KBM-7 (cell line): ENCODE data around the gene AKAP1.
"Not testable (repeated sequence)": the region's sequence is repeated elsewhere in the genome, so short reads cannot be mapped to it uniquely, and the experiment has no call there.

Experiments
- DNase-seq: peaks from one replicate; pipeline ENCODE4 v3.0.0-alpha.2; 2015
- in situ Hi-C: fragments of 300-500 bp; cut with MboI; formaldehyde crosslinking; loops from 2 replicates; pipeline ENCODE4 v1.14.3; 2020; ENCODE audit warnings: low sequenced_read_pairs, low pct_unique_long_range_greater_than_20kb, mixed read lengths

Gene AKAP1

DNA sequence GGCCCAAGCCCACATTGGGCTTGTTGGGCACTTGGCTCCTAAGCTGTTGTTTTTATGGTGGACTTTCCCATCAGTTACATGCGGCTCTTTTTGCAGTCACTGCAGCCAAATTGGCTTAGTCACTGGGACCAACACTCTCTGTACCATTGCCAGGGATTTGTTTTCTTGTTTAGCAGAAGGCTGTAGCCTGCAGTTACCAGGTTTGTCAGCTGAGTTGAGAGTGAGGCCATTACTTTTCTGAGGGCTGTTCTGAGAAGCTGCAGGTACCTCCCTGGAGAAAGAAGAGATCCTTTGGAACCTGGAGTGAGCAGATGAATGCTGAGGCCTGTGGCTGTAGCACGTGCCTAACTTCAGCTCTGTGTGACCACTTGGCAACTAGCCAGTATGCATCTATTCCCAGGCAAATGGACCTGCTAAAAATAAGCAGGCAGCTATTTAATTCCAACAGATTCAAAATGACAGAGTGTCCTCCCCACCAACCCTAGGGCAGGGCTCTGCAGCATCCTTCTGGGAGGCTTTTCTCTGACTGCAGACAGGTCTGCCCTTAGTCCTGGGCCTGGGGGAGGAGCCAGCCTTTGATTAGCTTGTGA is 12.9 kb downstream of the AKAP1 start:
- no peak for DNase-seq
- in situ Hi-C loops, result no loop called here

DNA sequence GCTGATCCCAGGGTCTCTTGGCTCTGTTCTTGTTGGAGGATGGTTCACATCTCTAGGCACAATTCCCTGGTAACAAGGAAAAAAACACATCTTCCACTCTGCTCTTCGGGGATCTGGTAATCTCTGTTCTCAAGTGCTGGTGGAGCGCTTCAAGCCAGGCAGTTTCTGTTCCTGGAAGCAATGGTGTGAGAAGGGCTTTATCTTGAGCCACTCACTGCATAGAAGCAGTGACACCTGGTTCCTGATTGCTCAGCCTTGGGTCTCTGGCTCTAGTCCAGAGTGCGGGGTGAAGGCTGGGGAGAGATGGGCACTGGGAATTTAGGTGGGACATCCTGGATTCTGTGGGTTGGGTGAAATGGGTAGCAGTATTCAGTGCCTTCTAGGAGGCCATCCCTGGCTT is 14.1 kb downstream of the AKAP1 start:
- DNase-seq, result no peak
- in situ Hi-C loops, result no loop called here

DNA sequence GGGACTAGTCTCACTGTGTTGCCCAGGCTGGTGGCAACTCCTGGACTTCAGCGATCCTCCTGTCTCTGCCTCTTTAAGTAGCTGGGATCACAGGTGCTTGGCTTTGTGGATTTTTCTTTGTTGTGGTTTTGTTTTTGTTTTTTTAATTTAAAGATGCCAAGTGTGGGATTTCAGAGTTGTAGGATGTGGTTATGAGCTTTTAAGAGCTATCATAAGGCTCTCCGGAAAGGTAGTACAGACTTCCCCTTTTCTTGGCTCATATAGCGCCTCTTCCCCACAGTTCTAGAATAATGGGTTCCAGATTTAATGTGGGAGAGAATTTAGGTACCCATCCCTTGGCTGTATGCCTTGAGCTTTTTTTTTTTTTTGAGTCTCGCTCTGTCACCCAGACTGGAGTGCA is 17.1 kb downstream of the AKAP1 start:
- in situ Hi-C loops, result no loop called here
- DNase-seq, result peak; percentile 82

- in situ Hi-C loops, DNase-seq: not testable (repeated sequence)
These were observed 17.6 kb downstream of the AKAP1 start for GRCh38 chr17:57102660-57103059.

DNA sequence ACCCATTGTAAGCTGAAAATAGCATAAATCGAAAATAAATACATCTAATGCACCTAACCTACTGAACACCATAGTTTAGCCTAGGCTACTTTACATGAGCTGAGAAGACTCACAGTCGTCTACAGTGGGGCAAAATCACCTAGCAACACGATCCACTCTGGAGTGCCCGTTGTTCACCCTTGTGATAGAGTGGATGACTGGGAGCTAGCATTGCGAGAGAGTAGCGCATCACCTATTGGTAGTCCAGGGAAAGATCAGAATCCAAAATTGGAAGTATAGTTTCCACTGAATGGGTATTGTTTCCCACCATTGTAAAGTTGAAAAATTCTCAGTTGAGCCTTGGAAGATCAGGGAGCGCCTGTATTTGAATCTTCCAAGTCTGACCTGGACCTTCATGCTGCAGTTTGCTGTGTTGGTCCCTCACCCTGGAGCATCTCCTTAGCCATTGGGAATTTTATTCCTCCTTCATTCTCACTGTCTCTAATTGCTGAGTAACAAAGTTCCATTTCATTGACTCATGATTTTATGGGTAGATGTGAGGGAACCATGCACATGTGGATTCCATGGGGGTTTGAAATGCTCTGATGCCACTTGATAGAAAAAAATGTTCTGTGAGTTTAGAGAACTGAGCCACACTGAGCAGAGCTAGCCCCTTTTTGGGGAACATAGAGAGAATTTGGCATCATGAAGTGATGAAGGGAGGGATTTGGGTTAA is 19.6 kb downstream of the AKAP1 start:
- in situ Hi-C loops, result no loop called here
- no peak for DNase-seq

GRCh38 chr17:57105591-57105990 is 20.5 kb downstream of the AKAP1 start:
- no peak for DNase-seq
- in situ Hi-C loops, result no loop called here

- in situ Hi-C loops, result no loop called here
- DNase-seq, result no peak
These were observed 21.2 kb downstream of the AKAP1 start for GRCh38 chr17:57106107-57106835.

GRCh38 chr17:57106836-57107497 is 21.9 kb downstream of the AKAP1 start:
- in situ Hi-C loops, result no loop called here

GRCh38 chr17:57107498-57108101 is 22.6 kb downstream of the AKAP1 start:
- no peak for DNase-seq
- in situ Hi-C loops, result no loop called here

More at GRCh38 chr17:57106836-57107497, 21.9 kb downstream of the AKAP1 start:
- DNase-seq, result no peak

- in situ Hi-C loops, result no loop called here
- no peak for DNase-seq
These were observed 23.8 kb downstream of the AKAP1 start for GRCh38 chr17:57108671-57109392.

GRCh38 chr17:57109393-57110151 is 24.5 kb downstream of the AKAP1 start:
- in situ Hi-C loops, result no loop called here

GRCh38 chr17:57110152-57110542 is 25.1 kb downstream of the AKAP1 start:
- in situ Hi-C loops, result no loop called here
- no peak for DNase-seq

More at GRCh38 chr17:57109393-57110151, 24.5 kb downstream of the AKAP1 start:
- no peak for DNase-seq

DNA sequence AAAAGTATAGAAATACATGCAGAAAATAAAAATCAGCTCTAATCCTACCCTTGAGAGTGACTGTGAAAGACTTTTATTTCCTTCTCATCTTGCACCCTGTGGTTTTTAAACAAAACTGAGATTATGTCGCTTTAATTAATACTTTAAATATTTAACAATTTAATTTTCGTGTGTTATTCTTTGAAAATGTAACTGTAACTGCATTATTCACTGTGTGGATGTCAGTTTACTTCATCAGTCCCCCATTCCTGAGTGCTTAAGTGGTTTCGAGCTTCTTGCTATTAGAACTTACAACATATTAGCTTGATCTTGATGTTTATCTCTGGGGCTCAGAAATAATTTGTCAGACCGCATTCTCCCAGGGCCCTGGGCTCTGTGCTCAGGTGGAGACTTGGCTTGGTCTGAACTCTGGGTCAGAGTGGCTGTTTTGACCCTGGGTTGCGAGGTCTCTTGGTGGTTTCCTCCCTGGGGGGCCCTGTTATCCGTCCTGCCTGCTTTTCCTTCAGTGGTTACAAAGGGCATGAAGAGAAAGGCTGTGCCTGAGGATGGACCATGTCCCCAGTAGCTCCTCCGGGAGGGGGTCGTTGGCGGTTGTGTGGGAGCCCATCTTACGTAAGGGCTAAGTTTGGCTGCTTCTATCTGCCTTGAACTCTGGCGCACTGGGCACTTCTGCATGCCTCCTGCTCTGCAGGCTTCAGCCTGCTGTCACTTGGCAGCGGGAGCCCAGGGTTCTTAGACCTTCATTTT is 25.7 kb downstream of the AKAP1 start:
- no peak for DNase-seq
- in situ Hi-C loops, result no loop called here

- in situ Hi-C loops, result no loop called here
- DNase-seq, result no peak
These were observed 26.3 kb downstream of the AKAP1 start for GRCh38 chr17:57111386-57111785.

- DNase-seq, result no peak
- in situ Hi-C loops, result no loop called here
These were observed 28.0 kb downstream of the AKAP1 start for GRCh38 chr17:57113011-57113410.

GRCh38 chr17:57113656-57114055 is 28.6 kb downstream of the AKAP1 start:
- in situ Hi-C loops, result no loop called here
- DNase-seq, result no peak

GRCh38 chr17:57114085-57114673 is 29.1 kb downstream of the AKAP1 start:
- in situ Hi-C loops, result no loop called here
- peak; percentile 57 for DNase-seq
